GM18520 (cell line): ENCODE data around the gene HIGD2A.

Source experiments
- ATAC-seq: cut with Tn5 transposase; IDR thresholded peaks from one replicate; pipeline ENCODE4 v1.9.1; 2021; ENCODE audit not compliant: unreplicated experiment

The HIGD2A gene

GRCh38 chr5:176388444-176389134, at the start of gene HIGD2A, which contains the start of gene NOP16:
Gene HIGD2A (plus strand): TSS chr5:176388751. CDS start chr5:176388820, 69 bp downstream.
Gene NOP16 (minus strand): TSS chr5:176388598. CDS start chr5:176388539, 59 bp downstream.
- ATAC-seq, result peak; percentile 87

GRCh38 chr5:176339304-176339703, 49.2 kb upstream of the HIGD2A start:
- no peak for ATAC-seq

- no peak for ATAC-seq
Measured at GRCh38 chr5:176341325-176342157, 47.0 kb upstream of the HIGD2A start.

- no peak for ATAC-seq
Measured at GRCh38 chr5:176342158-176342483, 46.4 kb upstream of the HIGD2A start.

- ATAC-seq, result no peak
Measured at GRCh38 chr5:176342766-176343458, 45.6 kb upstream of the HIGD2A start.

GRCh38 chr5:176350416-176350815, 38.1 kb upstream of the HIGD2A start:
- ATAC-seq, result no peak

- no peak for ATAC-seq
Measured at GRCh38 chr5:176352116-176352878, 36.3 kb upstream of the HIGD2A start.

- no peak for ATAC-seq
Measured at GRCh38 chr5:176353533-176353932, 35.0 kb upstream of the HIGD2A start.

- no peak for ATAC-seq
Measured at GRCh38 chr5:176355400-176356178, 33.0 kb upstream of the HIGD2A start.

- ATAC-seq, result no peak
Measured at GRCh38 chr5:176356179-176356566, 32.4 kb upstream of the HIGD2A start.

- no peak for ATAC-seq
Measured at GRCh38 chr5:176359658-176360057, 28.9 kb upstream of the HIGD2A start.

- no peak for ATAC-seq
Measured at GRCh38 chr5:176360894-176361436, 27.6 kb upstream of the HIGD2A start.

GRCh38 chr5:176361437-176362232, 26.9 kb upstream of the HIGD2A start, which contains the start of gene KIAA1191:
Gene KIAA1191 (minus strand): TSS chr5:176361764. CDS start chr5:176359508, 2,256 bp downstream.
- ATAC-seq, result peak; percentile 87

GRCh38 chr5:176362233-176362490, 26.4 kb upstream of the HIGD2A start:
- ATAC-seq, result no peak

- no peak for ATAC-seq
Measured at GRCh38 chr5:176364765-176365350, 23.7 kb upstream of the HIGD2A start.

GRCh38 chr5:176365351-176366231, 23.0 kb upstream of the HIGD2A start, which contains the start of gene ARL10:
Gene ARL10 (plus strand): TSS chr5:176365487. CDS start chr5:176365564, 77 bp downstream.
- ATAC-seq, result no peak

GRCh38 chr5:176366232-176366894, 22.2 kb upstream of the HIGD2A start:
- ATAC-seq, result no peak
